GM19025 (cell line): Measurements from ENCODE around the gene FOXA1.

Source experiments
- ATAC-seq: cut with Tn5 transposase; IDR thresholded peaks from one replicate; pipeline ENCODE4 v1.9.1; 2021; ENCODE audit warnings: mild to moderate bottlenecking, low read depth, moderate library complexity; ENCODE audit not compliant: unreplicated experiment

FOXA1 gene

DNA sequence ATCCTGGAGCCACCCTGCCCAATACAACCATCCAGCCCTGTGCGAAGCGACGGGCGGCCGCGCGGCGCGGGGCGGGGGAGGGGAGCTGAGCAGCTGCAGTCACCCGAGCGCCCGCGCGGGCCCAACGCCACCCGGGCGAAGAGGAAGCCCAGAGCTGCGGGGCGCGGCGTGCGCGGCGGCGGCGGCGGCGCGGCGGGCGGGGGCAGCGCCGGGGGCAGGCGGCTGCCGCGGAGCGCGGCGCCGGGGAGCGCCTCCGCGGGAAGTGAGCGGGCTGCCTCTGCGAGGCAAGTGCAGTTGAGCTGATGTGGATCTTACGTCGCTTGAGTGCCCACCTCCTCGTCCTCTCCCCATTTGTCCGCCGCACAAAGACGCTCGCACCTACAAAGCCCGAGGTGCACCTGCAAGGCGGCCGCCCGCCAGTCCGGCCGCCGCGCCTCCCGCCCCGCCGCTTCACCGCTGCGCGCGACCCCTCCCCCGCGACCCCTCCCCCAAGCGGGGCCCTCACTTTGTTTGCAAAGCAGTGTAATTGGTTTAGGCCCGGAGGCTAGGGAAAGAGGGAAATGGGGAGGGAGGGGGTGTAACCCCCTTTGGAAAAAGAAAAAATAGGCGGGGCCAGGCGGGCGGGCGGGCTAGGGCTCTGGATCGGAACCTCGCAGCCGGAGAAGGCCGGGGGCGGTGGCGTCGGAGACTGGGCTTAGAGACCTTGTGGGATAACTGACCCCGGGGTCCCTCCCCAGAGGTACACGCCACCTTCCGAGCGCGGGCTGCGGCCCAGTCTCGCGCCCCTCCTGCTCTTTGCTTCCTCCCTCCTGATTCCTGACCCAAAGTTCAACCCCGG is at the start of gene FOXA1, which contains the start of gene TTC6:
FOXA1 (minus strand) TSS at position 279 of the 838 bp plus-strand sequence; CDS start at position 2, 277 bp downstream.
TTC6 (plus strand) TSS at position 659 of the 838 bp plus-strand sequence. CDS start 26,436 bp downstream, outside the sequence.
- no peak for ATAC-seq

DNA sequence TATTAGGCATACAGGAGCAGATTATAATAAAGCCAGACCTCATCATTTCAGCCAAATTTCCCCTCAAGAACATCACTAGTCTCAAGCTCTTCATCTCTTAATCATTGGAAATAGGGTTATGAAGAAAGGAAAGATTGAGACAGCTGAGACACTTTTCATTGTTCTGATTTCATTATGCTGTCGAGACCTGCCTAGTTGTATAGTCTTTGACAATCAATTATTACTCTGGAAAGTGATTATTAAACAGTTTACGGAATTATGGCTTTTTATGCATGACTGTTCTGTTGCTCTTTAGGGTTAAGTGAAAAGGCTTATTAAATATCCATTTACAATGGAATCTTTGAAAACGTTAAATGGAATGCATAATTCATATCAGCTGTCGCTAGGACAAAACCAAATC is 48.7 kb upstream of the FOXA1 start:
- no peak for ATAC-seq

DNA sequence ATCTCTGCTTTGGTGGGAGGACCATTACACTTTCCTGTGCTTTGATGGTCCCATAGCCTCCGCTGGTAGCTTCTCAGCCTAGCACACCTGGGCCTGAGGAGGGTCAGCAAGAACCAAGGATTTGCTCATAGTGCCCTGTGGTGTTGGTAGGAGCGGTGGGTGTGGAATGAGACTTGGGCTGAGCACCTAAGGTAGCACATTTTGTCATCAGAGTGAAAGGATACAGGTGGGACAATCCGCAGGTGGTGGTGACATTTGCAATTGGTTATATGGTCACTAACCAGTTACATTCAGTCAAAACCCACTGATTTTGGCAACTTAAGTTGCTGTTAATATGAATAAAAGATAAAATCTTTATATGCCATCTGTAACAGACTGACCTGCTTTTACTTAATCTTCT is 47.1 kb upstream of the FOXA1 start:
- ATAC-seq, result no peak

DNA sequence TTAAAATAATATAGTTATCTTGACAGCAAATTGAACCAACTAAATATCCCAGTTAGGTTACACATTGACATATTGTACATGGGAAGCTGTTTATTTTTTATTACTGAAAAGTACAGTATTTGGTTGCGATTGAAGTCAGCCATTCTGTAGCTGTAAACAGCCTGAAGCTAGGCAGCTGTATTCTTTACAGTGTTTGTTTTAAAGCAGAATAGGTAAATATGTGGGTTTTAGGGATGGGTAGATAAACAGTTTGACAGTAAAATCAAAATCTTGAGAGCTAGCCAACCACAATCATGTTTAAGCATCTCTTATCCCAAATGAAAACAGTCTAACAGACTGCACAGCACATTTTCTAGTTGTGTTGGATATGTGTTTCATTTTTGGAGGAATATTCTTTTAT is 46.1 kb upstream of the FOXA1 start:
- ATAC-seq, result no peak

DNA sequence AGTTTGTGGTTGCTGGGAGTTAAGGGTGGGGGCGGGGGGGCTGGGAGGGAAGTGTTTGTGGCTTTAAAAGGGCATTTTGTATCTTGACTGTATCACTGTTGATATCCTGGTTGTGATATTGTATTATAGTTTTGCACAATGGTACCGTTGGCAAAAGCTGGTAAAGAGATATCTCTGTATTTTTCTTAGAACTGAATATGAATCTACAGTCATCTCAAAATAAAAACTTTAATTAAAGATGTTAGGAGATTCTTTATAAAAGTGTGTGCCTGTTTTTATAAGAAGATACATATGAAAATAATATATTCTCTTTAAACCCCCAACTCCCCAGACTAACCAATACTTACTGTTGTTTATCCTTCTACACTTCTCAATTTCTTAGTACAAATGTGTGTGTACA is 43.5 kb upstream of the FOXA1 start:
- no peak for ATAC-seq

DNA sequence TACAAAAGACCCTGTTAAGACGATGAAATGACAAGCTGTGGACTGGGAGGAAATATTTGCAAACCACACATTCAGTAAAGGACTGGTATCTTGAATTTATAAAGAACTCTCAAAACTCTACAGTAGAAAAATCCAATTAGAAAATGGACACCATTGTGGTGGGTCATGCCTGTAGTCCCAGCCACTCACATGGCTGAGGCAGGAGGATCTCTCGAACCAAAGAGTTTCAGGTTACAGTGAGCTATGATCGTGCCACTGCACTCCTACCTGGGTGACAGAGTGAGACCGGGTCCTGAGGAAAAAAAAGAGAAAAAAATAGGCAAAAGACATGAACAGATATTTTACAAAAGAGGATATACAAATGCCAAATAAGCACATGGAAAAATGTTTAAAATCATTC is 42.3 kb upstream of the FOXA1 start:
- no peak for ATAC-seq

DNA sequence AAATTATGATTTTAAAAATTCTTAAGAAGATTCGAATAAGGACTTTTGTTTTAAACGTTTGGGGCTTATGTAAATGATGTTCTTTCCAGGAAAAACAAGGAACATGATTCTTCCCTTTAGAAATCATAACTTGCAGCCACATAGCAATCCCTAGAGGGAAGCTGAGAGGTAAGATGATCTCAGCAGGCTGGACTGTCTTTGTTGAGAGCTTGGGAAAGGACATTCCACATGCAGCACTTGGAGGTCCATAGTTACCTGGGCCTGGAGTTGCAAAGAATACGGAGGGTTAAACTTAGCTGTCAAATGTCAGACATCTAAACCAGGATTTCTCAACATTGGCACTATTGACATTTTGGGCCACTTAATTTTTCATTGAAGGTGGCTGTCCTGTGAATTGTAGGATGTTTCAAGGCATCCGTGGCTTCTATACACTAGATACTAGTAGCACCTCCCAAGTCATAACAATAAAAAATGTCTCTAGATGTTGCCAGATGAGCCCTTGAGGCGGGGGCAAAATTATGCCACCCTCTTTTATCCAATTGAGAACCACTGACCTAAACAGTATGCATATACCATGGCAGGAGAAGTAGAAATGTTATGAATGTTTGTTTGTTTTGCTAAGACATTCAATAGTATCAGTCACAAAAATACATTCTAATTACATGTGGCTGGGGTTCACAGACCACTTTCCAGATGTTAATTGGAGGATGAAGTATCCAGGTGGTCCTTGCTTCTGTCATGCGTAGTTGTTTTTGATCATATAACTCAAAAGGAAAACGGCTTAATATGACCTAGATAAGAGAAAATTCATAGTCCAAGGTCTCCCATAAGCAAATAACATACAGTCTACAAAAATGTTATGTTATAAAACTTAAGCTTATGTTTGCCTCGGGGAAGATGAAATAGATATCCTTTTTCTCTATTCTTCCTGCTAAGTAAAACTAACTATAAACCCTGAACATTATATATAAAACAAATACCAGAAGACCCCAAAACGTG is 30.8 kb upstream of the FOXA1 start:
- ATAC-seq, result no peak

DNA sequence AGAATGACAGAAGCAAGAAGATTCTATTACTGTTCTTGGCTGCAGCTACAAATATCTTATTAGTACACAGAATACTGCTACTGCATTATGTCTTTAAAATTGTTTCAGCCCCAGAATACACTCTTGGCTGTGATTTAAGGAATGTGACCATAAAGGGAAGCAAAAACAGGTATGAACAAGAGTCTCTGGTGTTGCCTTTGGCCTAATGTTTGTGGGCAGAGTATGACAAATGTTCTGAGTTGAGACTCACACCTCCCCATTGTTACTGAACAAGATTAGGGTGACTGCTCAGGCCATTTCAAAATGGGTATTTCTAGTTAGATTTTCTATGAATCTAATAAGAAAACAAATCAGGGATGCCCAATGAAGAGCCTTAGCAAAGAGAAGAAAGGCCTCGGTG is 28.9 kb upstream of the FOXA1 start:
- no peak for ATAC-seq

DNA sequence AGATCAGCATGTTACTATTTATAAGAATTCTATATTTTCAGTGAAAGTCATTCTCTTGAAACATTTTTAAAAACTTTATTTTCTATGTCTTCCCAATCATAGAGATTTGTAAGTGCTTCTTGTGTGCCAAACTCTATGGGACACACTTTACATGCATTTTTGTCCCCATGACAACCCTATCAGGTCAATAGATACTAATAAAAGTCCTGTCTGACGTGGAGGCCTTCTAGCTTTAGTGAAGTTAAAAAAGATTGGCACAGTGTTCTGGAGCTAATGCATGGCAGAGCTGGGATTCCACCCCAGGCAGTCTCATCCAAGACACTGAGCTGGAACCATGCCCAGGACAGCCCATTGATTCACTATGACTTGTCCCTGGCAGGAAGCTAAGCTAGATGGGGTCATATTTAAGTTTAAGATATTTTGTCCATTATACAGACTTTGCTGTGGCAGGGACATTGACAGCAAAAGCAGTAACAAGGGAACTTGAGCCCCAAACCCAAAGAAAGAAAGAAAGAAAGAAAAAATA is 28.4 kb upstream of the FOXA1 start:
- no peak for ATAC-seq

DNA sequence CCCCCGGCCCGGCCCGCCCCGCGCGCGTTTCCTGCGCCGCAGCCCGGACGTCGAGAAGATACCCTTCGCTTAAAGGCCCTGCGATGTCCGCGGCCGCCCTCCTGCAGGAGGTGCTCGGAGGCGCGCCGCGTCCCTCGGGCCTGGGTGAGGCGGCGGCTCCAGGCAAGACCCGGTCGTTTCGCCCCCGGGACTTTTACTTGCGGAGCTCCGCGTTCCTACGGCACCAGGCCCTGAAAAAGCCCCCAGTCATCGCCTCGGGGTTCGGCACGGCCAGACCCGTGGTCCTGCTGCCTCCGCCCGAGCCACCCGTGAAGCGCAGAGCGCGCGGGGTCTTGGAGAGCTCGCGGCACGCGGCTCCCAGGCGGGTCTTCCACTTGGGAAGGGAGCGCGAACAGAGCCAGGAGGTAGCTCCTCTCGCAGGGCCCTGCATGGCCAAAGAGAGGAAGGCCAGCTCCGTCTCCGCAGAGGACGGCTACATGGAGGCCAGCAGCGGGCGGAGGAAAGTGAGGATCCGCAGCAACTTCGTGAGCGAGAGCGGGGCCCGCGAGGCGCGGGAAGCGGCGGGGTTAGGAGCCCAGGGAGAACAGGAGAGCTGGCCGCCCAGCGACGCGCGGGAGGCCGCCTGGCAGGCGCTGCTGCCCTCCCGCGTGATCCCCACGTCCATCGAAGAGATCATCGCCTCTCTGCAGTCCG is 27.3 kb upstream of the FOXA1 start:
- ATAC-seq, result no peak

DNA sequence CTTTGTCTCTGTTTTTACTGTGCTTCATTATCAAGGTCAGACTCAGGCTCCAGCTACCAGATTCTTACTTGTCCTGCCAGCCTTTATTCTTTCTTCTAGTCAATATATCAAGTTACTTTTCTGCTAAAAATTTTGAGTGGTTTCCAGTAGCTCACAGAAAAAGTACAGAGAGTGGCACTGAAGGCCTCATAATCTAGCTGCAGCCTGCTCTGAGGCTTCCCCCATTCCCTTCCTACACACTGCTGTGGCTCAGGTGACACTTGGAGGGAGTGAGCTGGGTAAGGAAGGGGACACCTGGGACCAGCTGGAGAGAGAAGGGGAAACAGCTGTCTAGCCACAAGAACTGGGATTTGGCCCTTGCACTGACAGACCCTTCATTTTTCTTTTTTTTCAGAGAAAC is 25.8 kb upstream of the FOXA1 start:
- no peak for ATAC-seq

DNA sequence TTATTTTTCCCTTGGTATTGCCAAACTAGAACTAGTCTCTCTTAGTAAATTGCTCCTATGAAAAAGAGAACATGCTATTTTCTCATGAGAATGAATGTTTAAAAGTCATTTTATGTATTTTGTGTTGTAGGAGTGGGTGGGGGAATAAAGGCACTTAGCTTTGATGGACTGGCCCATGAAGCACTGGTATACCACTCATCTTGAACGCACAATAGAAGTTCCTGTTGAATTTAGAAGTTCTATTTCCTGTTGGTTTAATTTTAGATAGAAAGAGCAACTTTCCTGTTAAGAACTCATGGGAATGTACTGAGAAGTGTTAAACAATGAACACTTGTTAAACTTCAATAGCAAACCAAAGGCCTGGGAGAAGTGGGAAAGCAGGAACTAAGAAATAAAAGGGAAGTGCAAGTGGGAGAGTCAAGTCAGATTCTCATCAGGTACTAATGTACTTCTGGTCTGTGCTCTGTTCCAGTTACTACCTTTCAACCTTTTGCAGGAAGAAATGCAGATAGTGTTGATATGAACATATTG is 23.5 kb upstream of the FOXA1 start:
- ATAC-seq, result no peak

DNA sequence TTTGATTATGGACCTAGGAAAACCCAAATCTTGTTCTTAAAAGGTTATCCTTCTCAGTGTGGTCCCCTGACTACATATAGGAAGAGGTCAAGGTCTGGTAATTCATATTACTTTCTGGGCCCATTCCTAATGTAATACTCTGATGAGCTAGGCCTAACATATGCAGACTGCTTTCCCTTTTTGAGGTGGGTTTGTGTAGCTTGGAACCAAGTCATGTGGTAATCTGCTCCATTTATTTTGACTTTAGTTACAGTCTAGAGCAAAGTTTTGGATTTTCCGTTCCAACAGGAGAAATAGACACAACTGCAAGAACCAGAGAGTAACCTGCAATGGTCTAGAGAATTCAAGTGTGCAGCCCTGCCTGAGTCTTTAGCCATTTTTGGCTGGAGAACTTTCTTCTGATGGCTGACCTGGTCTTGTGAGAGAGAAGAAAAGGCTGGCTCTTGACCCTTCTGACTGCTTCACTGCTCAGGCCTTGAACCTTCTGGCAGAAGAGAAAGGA is 22.9 kb upstream of the FOXA1 start:
- ATAC-seq, result no peak

DNA sequence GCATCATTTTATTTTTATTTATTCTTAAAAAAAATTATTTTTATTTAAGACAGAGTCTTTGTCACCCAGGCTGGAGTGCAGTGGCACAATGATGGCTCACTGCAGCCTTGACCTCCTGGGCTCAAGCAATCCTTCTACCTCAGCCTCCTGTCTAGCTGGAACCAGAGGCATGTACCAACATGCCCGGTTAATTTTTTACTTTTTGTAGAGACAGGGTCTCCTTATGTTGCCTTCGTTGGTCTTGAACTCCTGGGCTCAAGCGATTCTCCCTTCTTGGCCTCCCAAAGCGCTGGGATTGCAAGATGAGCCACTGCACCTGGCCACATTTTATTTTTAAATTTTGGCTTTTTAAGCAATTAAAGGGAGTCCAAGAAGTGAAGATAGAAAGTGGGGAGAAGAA is 21.8 kb upstream of the FOXA1 start:
- ATAC-seq, result no peak

DNA sequence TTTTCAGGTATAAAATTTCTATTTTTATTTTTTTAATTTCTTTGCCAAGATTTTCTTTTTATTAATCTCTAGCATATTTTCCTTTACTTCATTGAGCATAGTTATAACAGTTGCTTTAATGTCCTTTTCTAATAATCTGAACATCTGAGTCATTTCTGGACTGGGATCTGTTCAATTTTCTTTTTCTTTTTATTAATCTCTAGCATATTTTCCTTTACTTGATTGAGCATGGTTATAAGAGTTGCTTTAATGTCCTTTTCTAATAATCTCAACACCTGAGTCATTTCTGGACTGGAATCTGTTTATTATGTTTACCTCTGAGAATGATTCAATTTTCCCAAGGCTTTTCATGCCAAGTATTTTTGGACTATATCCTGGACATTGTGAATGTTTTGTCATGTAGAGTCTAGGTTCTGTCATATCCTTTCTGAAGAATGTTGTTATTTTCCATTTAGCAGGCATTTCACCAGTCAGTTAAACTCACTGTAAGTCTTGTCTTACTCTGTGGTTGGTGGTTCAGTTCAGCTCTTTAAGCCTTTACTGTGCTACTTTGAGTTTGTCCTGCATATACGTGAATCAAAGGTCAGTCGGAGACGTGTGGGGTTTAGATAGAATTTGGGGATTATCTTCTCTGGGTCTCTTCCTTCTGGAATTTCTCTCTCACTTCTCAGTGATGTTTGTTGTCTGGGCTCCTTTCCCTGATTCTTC is 20.7 kb upstream of the FOXA1 start:
- no peak for ATAC-seq

DNA sequence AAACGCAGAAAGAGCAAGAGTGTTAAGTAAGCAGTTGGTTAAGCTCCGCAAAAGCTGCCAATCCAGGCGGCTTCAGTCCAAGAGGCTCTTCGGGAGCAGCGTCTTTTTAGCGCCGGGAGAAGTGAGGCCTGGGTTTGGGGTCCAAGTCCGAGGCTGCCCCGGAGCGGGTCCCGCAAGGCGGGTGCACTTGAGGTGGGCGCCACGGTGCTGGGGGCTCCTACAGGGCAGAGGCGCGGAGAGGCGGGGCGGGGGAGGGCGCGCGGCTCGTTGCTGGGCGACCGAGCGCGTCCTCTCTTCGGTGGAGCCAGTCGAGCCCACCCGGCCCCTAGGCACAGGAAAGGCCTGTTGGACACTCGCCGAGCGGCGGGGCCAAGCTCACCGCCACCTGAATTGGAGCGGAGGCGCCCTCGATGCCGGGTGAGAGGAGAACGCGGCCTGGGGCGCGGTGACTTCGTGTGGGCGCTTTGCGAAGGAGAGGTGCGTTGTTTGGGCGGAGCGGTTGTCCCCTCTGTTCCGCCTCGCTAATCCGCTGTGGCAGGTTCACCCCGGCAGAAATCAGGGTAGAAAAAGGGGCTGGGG is 16.0 kb upstream of the FOXA1 start:
- ATAC-seq, result no peak

DNA sequence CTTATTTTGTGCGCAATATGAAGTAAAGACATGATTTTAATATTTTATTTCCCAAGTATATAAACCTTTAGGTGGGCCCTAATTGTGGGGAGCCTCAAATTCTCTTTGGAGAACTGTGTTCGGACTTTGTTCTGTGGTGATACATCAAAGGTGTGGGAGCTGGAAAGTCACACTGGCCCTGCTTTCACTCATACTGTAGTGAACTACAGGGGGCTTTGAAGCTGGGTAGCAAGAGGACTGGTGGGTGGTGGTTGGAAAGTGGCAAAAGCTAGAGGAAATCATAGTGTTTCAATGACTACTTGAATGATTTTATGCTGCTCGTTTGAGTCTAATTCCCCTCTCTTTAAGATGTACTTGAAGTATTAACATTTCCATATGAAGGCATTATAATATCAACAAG is 13.6 kb upstream of the FOXA1 start:
- no peak for ATAC-seq

DNA sequence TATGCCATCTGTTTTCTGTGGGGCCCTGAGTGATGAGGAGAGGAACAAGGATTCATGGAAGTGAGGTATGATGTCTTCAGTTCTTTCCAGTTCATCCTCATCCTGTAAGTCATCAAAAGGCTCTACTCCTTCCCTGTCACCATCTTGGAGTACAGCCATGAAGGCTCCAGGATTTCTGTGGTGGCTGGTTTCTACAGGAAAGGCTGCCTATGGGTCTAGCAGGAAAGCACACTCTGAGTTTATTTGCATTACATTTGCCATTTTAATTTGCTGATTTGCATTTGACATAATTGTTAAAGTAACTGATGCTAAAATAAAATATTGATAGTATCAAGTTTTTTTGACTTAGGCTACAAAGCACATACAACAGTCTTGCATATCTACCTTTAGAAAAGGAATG is 11.6 kb upstream of the FOXA1 start:
- no peak for ATAC-seq

DNA sequence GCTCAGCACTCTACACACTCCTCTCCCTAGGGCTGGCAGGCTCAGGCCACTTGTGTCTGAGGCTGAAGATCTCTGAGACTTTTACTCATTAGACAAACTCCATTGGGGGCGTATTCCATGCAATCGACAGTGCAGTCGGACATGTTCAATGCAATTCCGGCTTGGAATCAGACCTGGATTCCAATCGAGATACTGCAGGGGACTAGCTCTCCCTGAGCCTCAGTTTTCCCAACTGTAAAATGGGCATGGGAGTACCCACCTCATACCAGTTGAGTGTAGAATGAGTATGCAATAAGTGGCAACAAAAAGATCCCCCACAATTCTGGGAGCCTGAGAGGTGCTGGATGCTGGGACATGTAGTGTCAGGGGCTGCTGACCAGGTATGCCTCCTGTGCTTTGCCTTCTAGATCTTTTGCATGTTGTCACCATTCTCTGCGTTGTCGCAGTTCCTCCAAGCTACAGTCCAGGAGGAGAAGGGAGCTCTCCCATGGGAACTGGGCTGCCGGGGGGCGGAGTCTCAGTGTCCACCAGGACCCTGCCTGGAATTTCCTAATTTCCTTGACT is 8.7 kb upstream of the FOXA1 start:
- ATAC-seq, result no peak
